GM19468 (cell line): ENCODE data around the gene CBLC.

Experiments
- ATAC-seq: cut with Tn5 transposase; IDR thresholded peaks from one replicate; pipeline ENCODE4 v1.9.1; 2021; ENCODE audit warnings: mild to moderate bottlenecking, moderate library complexity, moderate number of reproducible peaks; ENCODE audit not compliant: unreplicated experiment; ENCODE audit errors: extremely low read depth

The CBLC gene

GRCh38 chr19:44847144-44848035 lies 69.7 kb downstream of the CBLC start:
- no peak for ATAC-seq

GRCh38 chr19:44848036-44848811 lies 70.5 kb downstream of the CBLC start:
- no peak for ATAC-seq

GRCh38 chr19:44848812-44849447 lies 71.2 kb downstream of the CBLC start:
- ATAC-seq: no peak
